ENCODE results near the gene PRSS48.

PRSS48 gene

DNA sequence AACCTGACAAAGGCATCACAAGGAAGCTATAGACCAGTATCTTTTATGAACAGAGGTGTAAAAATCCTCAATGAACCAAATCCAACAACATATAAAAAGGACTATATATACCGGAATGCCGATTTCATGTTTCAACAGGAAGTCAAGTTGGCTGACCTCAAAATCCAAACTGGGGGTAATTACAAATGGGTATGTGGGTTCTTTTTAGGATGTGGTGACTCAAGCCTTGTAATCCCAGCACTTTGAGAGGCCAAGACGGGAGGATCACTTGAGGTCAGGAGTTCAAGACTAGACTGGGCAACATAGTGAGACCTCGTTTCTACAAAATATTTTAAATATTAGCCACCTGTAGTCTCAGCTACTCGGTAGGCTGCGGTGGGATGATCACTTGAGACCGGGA lies 10.4 kb downstream of the PRSS48 start:
- Histone ChIP-seq H3K9me3 (replicated peaks; ENCODE audit: insufficient read depth, low read length) (no peaks in the 10 kb centered on the region), H3K4me1 (ENCODE audit: low read length) (no peaks in the 10 kb centered on the region), H3K36me3 (replicated peaks; ENCODE audit: insufficient read depth, low read length) (no peaks in the 10 kb centered on the region), H3K9me2 (replicated peaks; ENCODE audit: insufficient read depth, low read length) (no peaks in the 10 kb centered on the region), H3F3A (ENCODE audit: insufficient read depth, low read length) (no peaks in the 10 kb centered on the region), H3K27me3 (replicated peaks; ENCODE audit: insufficient read depth, low read length) (no peaks in the 10 kb centered on the region), H3K9ac (ENCODE audit: low read length) (no peak overlapping the region), H3K4me2 (ENCODE audit: low read depth, low read length) (no peak overlapping the region), H3K27ac (ENCODE audit: low read length) (no peak overlapping the region), H3K79me2 (ENCODE audit: low read length) (no peaks in the 10 kb centered on the region), H3K4me3 (ENCODE audit: low read length) (no peak overlapping the region), H4K20me1 (ENCODE audit: insufficient read depth, low read length) (no peaks in the 10 kb centered on the region), H2AFZ (ENCODE audit: low read length) (no peak overlapping the region)
- DNase-seq = no peak
- TF ChIP-seq, protein P1, sequence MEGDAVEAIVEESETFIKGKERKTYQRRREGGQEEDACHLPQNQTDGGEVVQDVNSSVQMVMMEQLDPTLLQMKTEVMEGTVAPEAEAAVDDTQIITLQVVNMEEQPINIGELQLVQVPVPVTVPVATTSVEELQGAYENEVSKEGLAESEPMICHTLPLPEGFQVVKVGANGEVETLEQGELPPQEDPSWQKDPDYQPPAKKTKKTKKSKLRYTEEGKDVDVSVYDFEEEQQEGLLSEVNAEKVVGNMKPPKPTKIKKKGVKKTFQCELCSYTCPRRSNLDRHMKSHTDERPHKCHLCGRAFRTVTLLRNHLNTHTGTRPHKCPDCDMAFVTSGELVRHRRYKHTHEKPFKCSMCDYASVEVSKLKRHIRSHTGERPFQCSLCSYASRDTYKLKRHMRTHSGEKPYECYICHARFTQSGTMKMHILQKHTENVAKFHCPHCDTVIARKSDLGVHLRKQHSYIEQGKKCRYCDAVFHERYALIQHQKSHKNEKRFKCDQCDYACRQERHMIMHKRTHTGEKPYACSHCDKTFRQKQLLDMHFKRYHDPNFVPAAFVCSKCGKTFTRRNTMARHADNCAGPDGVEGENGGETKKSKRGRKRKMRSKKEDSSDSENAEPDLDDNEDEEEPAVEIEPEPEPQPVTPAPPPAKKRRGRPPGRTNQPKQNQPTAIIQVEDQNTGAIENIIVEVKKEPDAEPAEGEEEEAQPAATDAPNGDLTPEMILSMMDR (IDR thresholded peaks at IDR 0.05; ENCODE audit: low read length) = no peak
- TF ChIP-seq EZH2phosphoT487 (IDR thresholded peaks at IDR 0.05; ENCODE audit: low read length) = no peak
- TF ChIP-seq EZH2 (optimal IDR thresholded peaks at IDR 0.05; ENCODE audit: low read depth, low read length) = no peak

DNA sequence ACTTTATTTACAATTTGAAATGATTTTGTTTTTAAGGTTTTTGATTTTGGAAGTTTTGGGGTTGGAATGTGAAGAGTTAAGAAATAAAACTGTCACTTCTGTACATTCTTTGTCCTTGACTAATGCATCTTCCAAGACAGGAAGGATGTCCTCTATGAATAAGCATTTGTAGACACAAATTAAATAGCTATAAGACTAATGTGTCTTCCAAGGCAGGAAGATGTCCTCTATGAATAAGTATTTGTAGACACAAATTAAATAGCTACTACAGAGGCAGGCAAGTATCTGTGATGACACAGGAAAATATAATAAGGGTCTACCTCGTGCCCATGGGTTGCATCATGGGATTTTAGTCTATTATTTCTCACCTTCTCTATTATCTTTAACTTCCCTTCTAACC lies 14.5 kb downstream of the PRSS48 start:
- H2AFZ ChIP-seq (ENCODE audit: low read length) = no peak overlapping the region
- no peak for DNase-seq
- no peaks in the 10 kb centered on the region for H3K79me2 ChIP-seq (ENCODE audit: low read length)
- no peaks in the 10 kb centered on the region for H3K27me3 ChIP-seq (replicated peaks; ENCODE audit: insufficient read depth, low read length)
- H3K27ac ChIP-seq (ENCODE audit: low read length) = no peak overlapping the region
- no peaks in the 10 kb centered on the region for H3K9me2 ChIP-seq (replicated peaks; ENCODE audit: insufficient read depth, low read length)
- TF ChIP-seq EZH2 (optimal IDR thresholded peaks at IDR 0.05; ENCODE audit: low read depth, low read length) (no peak), EZH2phosphoT487 (IDR thresholded peaks at IDR 0.05; ENCODE audit: low read length) (no peak)
- TF ChIP-seq, protein P1 (IDR thresholded peaks at IDR 0.05; ENCODE audit: low read length) = no peak
- no peaks in the 10 kb centered on the region for H3F3A ChIP-seq (ENCODE audit: insufficient read depth, low read length)
- H3K9me3 ChIP-seq (replicated peaks; ENCODE audit: insufficient read depth, low read length) = no peaks in the 10 kb centered on the region
- no peaks in the 10 kb centered on the region for H3K4me1 ChIP-seq (ENCODE audit: low read length)
- no peak overlapping the region for H3K4me3 ChIP-seq (ENCODE audit: low read length)
- no peaks in the 10 kb centered on the region for H3K36me3 ChIP-seq (replicated peaks; ENCODE audit: insufficient read depth, low read length)
- H3K4me2 ChIP-seq (ENCODE audit: low read depth, low read length) = no peak overlapping the region
- no peaks in the 10 kb centered on the region for H4K20me1 ChIP-seq (ENCODE audit: insufficient read depth, low read length)
- H3K9ac ChIP-seq (ENCODE audit: low read length) = no peak overlapping the region

DNA sequence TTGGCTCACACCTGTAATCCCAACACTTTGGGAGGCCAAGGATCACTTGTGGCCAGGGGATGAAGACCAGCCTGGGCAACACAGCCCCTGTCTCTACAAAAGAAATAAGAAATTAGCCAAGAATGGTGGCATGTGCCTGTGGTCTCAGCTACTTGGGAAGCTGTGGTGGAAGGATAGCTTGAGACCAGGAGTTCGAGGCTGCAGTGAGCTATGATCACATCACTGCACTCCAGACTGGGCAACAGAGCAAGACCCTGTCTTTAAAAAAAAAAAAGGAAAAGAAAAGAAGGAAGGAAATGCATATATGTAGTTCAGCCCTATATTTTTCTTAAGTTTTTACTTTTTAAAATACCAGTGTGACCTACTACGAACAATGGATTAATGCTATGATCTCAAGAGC lies 15.1 kb downstream of the PRSS48 start:
- no peak overlapping the region for H3K4me2 ChIP-seq (ENCODE audit: low read depth, low read length)
- no peak for DNase-seq
- H3K9ac ChIP-seq (ENCODE audit: low read length) = no peak overlapping the region
- H3K79me2 ChIP-seq (ENCODE audit: low read length) = no peaks in the 10 kb centered on the region
- TF ChIP-seq, protein P1 (IDR thresholded peaks at IDR 0.05; ENCODE audit: low read length) = no peak
- TF ChIP-seq EZH2phosphoT487 (IDR thresholded peaks at IDR 0.05; ENCODE audit: low read length) = no peak
- no peak for TF ChIP-seq EZH2 (optimal IDR thresholded peaks at IDR 0.05; ENCODE audit: low read depth, low read length)
- H3K9me2 ChIP-seq (replicated peaks; ENCODE audit: insufficient read depth, low read length) = no peaks in the 10 kb centered on the region
- H2AFZ ChIP-seq (ENCODE audit: low read length) = no peak overlapping the region
- H3K36me3 ChIP-seq (replicated peaks; ENCODE audit: insufficient read depth, low read length) = no peaks in the 10 kb centered on the region
- H3K27me3 ChIP-seq (replicated peaks; ENCODE audit: insufficient read depth, low read length) = no peaks in the 10 kb centered on the region
- H3K4me1 ChIP-seq (ENCODE audit: low read length) = no peaks in the 10 kb centered on the region
- H4K20me1 ChIP-seq (ENCODE audit: insufficient read depth, low read length) = no peaks in the 10 kb centered on the region
- no peak overlapping the region for H3K4me3 ChIP-seq (ENCODE audit: low read length)
- H3K27ac ChIP-seq (ENCODE audit: low read length) = no peak overlapping the region
- H3K9me3 ChIP-seq (replicated peaks; ENCODE audit: insufficient read depth, low read length) = no peaks in the 10 kb centered on the region
- no peaks in the 10 kb centered on the region for H3F3A ChIP-seq (ENCODE audit: insufficient read depth, low read length)

All from MM.1S (cell line).